HepG2 (cell line): ENCODE measurements around the gene SIGMAR1. TPM values are rescaled to one million over a fixed set of nuclear protein-coding genes. Genes with fewer than 3 reads are reported as not detected.
A peak's percentile ranks its signal among the peaks of the same experiment; 100 is the strongest.

Experiments used
- CEBPZ ChIP-seq: IDR thresholded peaks from 2 replicates; pipeline ENCODE4 v1.6.1; 2012; ENCODE audit warnings: low read length, improper control_type of control experiment
- MLLT10 ChIP-seq: sonication (generic); formaldehyde crosslinking; IDR thresholded peaks from 2 replicates; pipeline ENCODE4 v1.4.0; 2020; ENCODE audit warnings: missing genetic modification reagents
- MTA3 ChIP-seq: sonication (generic); formaldehyde crosslinking; IDR thresholded peaks from 2 replicates; pipeline ENCODE4 v1.4.0; 2020; ENCODE audit warnings: missing genetic modification reagents
- SOX13 ChIP-seq, 3 experiments: fragments of 450-650 bp in 1 of 3; sonication (generic) in 1 of 3; formaldehyde crosslinking in 1 of 3; IDR thresholded peaks in 2 of 3; conservative IDR thresholded peaks in 1 of 3; 2 replicates each; pipeline versions ENCODE4 v1.5.0 to v1.6.1; 2016 to 2020; ENCODE audit warnings: antibody characterized with exemption in 1 of 3, mild to moderate bottlenecking in 1 of 3, missing compliant biosample characterization in 1 of 3, missing genetic modification reagents in 1 of 3, moderate library complexity in 1 of 3
- STAT5B ChIP-seq: sonication (generic); formaldehyde crosslinking; IDR thresholded peaks from 2 replicates; pipeline ENCODE4 v1.4.0; 2020; ENCODE audit warnings: missing genetic modification reagents
- ZBTB42 ChIP-seq: sonication (generic); formaldehyde crosslinking; IDR thresholded peaks from 2 replicates; pipeline ENCODE4 v1.5.0; 2020; ENCODE audit warnings: mild to moderate bottlenecking, missing genetic modification reagents
- ZNF468 ChIP-seq: sonication (generic); formaldehyde crosslinking; IDR thresholded peaks from 2 replicates; pipeline ENCODE4 v1.8.0; 2022; ENCODE audit warnings: mild to moderate bottlenecking, moderate library complexity, missing genetic modification reagents
- ZNF547 ChIP-seq: sonication (generic); formaldehyde crosslinking; IDR thresholded peaks from 2 replicates; pipeline ENCODE4 v1.5.1; 2020; ENCODE audit warnings: mild to moderate bottlenecking, missing genetic modification reagents
- ZNF598 ChIP-seq: sonication (generic); formaldehyde crosslinking; IDR thresholded peaks from 2 replicates; pipeline ENCODE4 v1.5.1; 2020; ENCODE audit warnings: mild to moderate bottlenecking, missing genetic modification reagents, borderline replicate concordance
- ZNF615 ChIP-seq: sonication (generic); formaldehyde crosslinking; IDR thresholded peaks from 2 replicates; pipeline ENCODE4 v1.5.0; 2020; ENCODE audit warnings: mild to moderate bottlenecking, missing genetic modification reagents, borderline replicate concordance
- ZNF740 ChIP-seq: sonication (generic); formaldehyde crosslinking; IDR thresholded peaks from 2 replicates; pipeline ENCODE4 v1.4.0; 2020; ENCODE audit warnings: missing genetic modification reagents
- polyA plus RNA-seq, 8 experiments: library from polyadenylated mRNA; depleted of rRNA in 3 of 8; stranded (reverse) in 7 of 8; unstranded in 1 of 8; fragments of >200 nt; fragmentation: Illumina TruSeq in 4 of 8; extraction: Trizol in 4 of 8; gene quantifications; 2 replicates each; pipeline versions ENCODE4 v1.2.1 to v1.2.3, GENCODE V29; 2011 to 2016; ENCODE audit warnings: low read depth in 4 of 8, missing spikeins in 1 of 8, mixed read lengths in 1 of 8; ENCODE audit not compliant: insufficient read depth in 1 of 8
- total RNA-seq, 5 experiments: library from RNA; depleted of rRNA; stranded (reverse); fragments of >200 nt; fragmentation: Illumina TruSeq; extraction: Trizol; gene quantifications; 2 replicates each; pipeline ENCODE4 v1.2.3, GENCODE V29; 2016; ENCODE audit warnings: low read depth in 1 of 5
- TF ChIP-seq, protein P1 (sequence below): IDR thresholded peaks from 2 replicates; pipeline ENCODE4 v1.6.1; 2016
- TF ChIP-seq, protein P2 (sequence below): sonication (generic); formaldehyde crosslinking; IDR thresholded peaks from 2 replicates; pipeline ENCODE4 v1.4.0; 2020; ENCODE audit warnings: missing genetic modification reagents
- TF ChIP-seq, protein P3 (sequence below): sonication (generic); formaldehyde crosslinking; IDR thresholded peaks from 2 replicates; pipeline ENCODE4 v1.5.0; 2020; ENCODE audit warnings: mild to moderate bottlenecking, missing genetic modification reagents, moderate library complexity

SIGMAR1 gene
- total and polyA plus RNA-seq, 2 of the 13 experiments (the other 11 are each of a cell fraction or from before 2014, with no cell fraction given), result 38.9 to 60.8 TPM

- TF ChIP-seq, protein P1, sequence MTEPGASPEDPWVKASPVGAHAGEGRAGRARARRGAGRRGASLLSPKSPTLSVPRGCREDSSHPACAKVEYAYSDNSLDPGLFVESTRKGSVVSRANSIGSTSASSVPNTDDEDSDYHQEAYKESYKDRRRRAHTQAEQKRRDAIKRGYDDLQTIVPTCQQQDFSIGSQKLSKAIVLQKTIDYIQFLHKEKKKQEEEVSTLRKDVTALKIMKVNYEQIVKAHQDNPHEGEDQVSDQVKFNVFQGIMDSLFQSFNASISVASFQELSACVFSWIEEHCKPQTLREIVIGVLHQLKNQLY (CRISPR knock-in tag), result no peak
- TF ChIP-seq ZNF598 (CRISPR knock-in tag), result no peak
- TF ChIP-seq STAT5B (CRISPR knock-in tag), result no peak
- no peak for TF ChIP-seq SOX13 (IDR thresholded peaks at IDR 0.05)
- 0 out of 4 replicates have a peak, but pooled peaks of 1 of the 2 experiments have one; percentile 16 for TF ChIP-seq SOX13 (CRISPR knock-in tag; conservative IDR thresholded peaks at IDR 0.05 in 1 of 2, IDR thresholded peaks at IDR 0.05 in 1 of 2)
- no peak for TF ChIP-seq ZNF615 (CRISPR knock-in tag)
- no peak for TF ChIP-seq ZNF547 (CRISPR knock-in tag)
- TF ChIP-seq, protein P2, sequence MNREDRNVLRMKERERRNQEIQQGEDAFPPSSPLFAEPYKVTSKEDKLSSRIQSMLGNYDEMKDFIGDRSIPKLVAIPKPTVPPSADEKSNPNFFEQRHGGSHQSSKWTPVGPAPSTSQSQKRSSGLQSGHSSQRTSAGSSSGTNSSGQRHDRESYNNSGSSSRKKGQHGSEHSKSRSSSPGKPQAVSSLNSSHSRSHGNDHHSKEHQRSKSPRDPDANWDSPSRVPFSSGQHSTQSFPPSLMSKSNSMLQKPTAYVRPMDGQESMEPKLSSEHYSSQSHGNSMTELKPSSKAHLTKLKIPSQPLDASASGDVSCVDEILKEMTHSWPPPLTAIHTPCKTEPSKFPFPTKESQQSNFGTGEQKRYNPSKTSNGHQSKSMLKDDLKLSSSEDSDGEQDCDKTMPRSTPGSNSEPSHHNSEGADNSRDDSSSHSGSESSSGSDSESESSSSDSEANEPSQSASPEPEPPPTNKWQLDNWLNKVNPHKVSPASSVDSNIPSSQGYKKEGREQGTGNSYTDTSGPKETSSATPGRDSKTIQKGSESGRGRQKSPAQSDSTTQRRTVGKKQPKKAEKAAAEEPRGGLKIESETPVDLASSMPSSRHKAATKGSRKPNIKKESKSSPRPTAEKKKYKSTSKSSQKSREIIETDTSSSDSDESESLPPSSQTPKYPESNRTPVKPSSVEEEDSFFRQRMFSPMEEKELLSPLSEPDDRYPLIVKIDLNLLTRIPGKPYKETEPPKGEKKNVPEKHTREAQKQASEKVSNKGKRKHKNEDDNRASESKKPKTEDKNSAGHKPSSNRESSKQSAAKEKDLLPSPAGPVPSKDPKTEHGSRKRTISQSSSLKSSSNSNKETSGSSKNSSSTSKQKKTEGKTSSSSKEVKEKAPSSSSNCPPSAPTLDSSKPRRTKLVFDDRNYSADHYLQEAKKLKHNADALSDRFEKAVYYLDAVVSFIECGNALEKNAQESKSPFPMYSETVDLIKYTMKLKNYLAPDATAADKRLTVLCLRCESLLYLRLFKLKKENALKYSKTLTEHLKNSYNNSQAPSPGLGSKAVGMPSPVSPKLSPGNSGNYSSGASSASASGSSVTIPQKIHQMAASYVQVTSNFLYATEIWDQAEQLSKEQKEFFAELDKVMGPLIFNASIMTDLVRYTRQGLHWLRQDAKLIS (CRISPR knock-in tag), result no peak
- no peak for TF ChIP-seq ZNF740 (CRISPR knock-in tag)
- TF ChIP-seq MLLT10 (CRISPR knock-in tag), result no peak
- no peak for TF ChIP-seq CEBPZ
- no peak for TF ChIP-seq ZNF468
- TF ChIP-seq MTA3, result no peak
- TF ChIP-seq ZBTB42 (CRISPR knock-in tag), result no peak
- TF ChIP-seq, protein P3, sequence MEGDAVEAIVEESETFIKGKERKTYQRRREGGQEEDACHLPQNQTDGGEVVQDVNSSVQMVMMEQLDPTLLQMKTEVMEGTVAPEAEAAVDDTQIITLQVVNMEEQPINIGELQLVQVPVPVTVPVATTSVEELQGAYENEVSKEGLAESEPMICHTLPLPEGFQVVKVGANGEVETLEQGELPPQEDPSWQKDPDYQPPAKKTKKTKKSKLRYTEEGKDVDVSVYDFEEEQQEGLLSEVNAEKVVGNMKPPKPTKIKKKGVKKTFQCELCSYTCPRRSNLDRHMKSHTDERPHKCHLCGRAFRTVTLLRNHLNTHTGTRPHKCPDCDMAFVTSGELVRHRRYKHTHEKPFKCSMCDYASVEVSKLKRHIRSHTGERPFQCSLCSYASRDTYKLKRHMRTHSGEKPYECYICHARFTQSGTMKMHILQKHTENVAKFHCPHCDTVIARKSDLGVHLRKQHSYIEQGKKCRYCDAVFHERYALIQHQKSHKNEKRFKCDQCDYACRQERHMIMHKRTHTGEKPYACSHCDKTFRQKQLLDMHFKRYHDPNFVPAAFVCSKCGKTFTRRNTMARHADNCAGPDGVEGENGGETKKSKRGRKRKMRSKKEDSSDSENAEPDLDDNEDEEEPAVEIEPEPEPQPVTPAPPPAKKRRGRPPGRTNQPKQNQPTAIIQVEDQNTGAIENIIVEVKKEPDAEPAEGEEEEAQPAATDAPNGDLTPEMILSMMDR (CRISPR knock-in tag), result no peak
Measured at GRCh38 chr9:34620061-34620994, 17.3 kb downstream of the SIGMAR1 start, which contains the start of gene DCTN3 (continued).
